HG03103 (cell line): Measurements from ENCODE around the gene RBCK1.
"Not testable (repeated sequence)": the region's sequence is repeated elsewhere in the genome, so short reads cannot be mapped to it uniquely, and the experiment has no call there.

Experiments used
- ATAC-seq: cut with Tn5 transposase; IDR thresholded peaks from one replicate; pipeline ENCODE4 v1.9.1; 2021; ENCODE audit warnings: low read depth; ENCODE audit not compliant: unreplicated experiment

The RBCK1 gene

DNA sequence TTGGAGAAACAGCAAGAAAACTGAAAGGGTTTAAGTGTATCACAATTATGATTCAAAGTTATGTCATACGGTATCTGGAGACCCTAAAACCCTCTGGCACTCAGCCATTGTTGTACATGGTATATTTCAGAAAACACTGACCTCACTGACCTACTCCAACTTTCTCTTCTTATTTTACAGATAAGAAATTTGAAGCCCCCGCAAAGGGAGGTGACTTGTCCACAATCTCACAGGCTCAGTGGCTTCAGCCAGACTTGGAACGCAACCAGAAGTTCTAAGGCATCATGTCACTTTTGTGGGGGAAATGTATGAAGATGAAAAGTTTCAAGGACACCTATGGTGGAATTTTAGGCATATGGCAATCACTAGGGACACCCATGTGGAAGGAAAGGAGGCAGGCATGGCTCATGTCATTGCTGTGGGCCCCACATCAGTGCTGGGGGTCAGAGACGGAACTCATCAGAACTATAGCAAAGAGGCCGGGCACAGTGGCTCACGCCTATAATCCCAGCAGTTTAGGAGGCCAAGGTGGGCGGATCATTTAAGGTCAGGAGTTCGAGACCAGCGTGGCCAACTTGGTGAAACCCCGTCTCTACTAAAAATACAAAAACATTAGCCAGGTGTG lies 32.7 kb upstream of the RBCK1 start:
- no peak for ATAC-seq

DNA sequence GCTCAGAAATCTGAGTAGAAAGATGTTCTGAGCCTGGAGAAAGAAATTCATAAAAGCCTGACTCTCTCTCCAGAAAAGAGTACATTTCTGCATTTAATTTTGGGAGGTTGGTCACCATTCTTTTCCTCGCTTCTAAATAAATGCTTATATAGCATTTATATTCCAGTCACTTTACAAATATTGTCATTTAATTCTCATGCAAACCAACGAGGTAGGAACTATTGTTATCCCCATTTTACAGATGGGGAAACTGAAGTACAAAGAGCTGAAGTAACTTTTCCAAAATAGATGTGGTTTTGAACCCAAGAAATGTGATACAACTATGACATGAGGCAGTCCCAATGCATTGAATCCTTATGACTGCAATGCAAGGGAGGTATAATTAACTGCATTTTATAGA lies 32.0 kb upstream of the RBCK1 start:
- ATAC-seq: no peak

DNA sequence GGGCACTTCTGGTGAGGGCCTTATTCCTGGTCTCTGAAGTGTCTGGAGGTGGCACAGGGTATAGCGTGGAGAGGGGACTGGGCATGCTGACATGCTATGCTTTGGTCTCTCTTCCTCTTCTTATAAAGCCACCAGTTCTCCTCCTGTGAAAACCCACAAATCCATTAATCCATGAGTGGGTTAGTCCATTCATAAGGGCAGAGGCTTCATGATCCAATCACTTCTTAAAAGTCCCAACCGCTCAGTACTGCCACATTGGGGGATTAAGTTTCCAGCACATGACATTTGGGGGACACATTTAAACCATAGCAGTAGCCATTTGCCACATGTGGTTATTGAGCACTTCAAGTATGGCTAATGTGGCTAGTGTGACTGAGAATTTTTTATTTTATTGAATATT lies 31.3 kb upstream of the RBCK1 start:
- ATAC-seq: no peak

DNA sequence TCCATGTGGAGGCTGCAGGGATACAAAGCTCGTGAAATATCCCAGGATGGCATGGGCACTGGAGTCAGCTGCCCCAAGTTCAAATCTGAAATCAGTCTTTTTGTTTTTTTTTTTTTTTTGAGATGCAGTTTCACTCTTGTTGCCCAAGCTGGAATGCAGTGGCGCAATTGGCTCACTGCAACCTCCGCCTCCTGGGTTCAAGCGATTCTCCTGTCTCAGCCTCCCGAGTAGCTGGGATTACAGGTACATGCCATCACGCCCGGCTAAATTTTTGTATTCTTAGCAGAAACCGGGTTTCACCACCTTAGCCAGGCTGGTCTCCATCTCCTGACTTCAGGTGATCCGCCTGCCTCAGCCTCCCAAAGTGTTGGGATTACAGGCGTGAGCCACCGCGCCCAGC lies 30.5 kb upstream of the RBCK1 start:
- ATAC-seq: not testable (repeated sequence)

DNA sequence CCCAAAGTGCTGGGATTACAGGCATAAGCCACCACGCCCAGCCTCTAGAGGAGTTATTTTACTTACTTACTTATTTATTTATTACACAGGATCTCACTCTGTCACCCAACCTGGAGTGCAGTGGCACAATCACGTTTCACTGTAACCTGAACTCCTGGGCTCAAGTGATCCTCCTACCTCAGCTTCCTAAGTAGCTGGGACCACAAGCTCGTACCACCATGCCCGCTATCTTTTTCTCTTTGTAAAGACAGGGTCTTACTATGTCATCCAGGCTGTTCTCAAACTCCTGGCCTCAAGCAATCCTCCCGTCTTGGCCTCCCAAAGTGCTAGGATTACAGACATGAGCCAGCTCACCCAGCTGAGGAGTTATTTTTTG lies 29.1 kb upstream of the RBCK1 start:
- no peak for ATAC-seq

DNA sequence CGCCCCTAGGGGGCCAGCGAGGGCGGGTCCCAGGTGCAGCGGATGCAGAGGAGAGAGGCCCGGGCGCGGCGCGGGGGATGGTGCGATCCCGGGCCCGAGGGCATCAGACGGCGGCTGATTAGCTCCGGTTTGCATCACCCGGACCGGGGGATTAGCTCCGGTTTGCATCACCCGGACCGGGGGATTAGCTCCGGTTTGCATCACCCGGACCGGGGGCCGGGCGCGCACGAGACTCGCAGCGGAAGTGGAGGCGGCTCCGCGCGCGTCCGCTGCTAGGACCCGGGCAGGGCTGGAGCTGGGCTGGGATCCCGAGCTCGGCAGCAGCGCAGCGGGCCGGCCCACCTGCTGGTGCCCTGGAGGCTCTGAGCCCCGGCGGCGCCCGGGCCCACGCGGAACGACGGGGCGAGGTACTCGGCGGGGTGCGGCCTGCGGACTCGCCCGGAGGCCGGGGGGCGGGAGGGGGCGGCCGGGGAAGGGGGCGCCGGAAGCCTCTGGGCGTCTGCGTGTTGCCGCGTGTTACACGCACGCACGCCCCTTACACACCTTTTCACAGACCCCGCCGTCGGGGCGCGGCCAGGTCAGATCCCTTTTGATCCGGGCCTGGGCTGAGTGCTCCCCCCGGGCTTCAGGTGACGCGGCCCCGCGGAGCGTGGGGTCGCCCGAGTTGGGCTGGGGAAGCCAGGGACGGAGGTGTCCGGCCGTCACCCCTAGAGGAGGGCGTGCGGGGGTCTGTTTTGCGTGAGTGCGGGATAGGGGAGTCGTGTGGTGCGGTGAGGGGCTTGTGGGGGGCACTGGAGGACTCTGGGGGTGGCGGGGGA lies 27.1 kb upstream of the RBCK1 start:
- peak; percentile 40 for ATAC-seq

DNA sequence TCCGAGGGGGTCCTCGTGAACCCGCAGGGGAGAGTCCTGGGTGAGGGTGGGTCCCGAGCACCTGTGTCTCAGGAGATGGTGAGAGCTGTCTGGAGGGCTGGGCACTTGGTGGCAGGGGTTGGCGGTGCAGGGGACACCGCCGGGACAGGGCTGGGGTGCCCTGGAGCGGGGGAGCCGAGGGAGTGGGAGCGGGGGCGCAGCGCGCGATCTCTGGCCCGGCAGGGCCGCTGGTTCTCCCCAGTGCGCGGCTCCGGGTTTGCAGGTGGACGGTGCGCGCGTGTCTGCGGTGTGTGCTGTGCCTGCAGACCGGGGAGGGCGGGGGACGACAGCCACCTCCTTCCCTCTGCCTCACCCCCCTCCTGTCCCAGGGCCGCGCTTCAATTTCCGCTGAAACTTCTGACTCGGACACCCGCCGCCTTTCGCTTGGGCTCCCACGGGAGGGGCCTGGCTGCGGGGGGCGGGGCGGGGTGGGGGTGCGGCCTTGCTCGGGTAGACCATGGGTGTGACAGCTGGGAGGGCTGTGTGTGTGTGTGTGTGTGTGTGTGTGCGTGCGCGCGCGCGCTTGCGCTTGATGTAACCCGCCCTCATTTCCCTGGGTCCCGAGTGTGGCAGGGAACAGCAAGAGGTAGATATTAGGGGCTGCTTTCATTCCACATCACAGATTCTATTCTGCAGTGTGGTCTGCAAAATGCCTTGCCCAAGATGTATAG lies 26.4 kb upstream of the RBCK1 start:
- peak; percentile 38 for ATAC-seq

DNA sequence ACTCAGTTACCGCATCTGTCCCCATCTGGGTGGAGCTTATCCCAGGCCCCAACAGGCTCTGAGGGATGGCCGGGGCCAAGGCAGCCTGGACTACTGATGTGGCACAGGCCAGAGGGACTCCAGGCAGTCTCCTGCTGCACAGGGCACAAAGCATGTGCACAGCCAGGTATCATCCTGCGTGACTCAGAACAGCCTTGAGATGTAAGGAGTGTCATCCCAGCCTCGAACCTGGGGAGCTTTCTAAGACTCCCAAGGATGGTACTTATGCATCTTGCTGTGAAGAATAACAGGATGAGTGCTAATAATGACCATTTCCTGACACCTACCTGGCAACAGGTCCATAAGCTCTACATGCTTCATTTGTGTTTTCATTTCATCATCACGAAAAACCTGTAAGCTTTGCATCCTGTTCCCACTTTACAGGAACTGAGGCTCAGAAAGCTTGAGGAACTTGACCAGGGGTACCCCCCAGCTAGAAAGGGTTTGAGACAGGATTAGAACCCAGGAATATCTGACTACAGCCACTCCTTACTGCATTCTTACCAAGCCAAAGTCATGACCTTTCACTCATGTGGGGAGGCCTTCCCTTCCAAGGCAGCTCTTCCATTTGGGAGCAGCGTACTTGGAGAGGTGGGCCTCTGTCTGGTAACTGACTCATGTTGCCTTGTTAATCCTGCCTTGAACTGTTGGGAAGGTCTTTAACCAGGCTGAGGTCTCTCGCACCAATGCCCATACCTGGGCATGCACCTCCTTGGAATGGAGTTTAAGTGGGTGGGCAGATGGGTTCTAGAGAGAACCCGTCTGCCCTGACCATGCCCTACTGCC lies 25.6 kb upstream of the RBCK1 start:
- no peak for ATAC-seq

DNA sequence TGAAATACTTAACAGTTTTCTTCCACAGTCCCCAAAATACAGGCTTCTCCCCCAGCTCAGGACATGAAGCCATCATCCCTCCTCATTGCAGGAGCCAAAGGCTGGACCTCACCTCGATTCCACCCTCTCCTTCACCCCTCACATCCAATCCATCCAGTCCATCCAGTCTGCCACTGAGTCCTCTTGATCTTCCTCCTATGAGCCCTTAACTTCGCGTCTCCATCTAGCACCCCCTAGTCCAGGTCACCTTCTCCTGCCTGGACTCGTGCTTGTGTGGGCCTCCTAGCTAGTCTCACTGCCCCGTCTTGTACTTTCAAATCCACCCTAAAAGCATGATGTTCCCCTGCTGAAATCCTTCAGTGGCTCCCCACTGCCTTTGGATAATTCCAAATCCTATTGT lies 24.2 kb upstream of the RBCK1 start:
- ATAC-seq: no peak

DNA sequence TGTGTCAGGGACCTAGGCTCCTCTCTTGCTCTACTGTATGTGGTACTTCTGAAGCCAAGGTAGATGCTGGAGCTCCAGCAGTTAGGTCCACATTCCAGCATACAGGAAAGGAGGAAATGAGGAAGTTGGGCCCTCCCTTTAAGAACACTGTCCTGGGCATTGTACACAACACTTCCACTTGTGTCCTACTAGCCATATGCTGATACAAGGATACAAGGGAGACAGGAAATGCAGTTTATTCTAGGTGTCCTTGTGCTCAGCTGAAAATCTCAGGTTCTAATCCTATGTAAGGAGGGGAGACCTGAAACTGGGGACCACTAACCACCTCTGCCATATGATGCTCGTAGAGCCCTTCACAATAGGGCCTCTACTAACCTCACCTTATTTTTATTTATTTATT lies 23.4 kb upstream of the RBCK1 start:
- ATAC-seq: no peak

DNA sequence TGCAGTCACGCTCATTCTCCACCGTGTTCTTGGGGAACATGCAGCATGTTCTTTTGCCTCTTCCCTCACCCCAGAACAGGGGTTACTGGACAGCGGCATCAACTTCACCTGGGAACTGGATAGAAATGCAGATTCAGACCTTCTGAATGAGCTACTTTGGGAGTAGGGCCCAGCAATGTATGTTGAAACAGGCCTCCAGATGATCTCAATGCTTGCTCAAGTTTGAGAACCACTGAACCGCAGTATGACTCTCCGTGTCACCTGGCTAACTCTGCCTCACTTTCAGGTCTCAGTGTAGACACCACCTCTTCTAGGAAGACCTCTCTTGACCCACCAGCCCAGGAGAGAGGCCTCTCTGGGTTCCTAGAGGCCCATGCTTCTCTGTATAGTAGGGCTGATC lies 22.7 kb upstream of the RBCK1 start:
- no peak for ATAC-seq

DNA sequence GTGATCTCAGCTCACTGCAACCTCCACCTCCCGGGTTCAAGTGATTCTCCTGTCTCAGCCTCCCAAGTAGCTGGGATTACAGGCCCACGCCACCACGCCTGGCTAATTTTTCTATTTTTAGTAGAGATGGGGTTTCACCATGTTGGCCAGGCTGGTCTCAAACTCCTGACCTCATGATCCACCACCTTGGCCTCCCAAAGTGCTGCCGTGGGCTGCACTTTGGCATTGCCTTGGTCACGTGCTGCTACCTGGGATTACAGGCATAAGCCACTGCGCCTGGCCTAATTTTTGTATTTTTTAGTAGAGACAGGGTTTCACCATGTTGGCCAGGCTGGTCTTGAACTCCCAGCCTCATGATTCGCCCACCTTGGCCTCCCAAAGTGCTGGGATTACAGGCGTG lies 21.5 kb upstream of the RBCK1 start:
- ATAC-seq: not testable (repeated sequence)

DNA sequence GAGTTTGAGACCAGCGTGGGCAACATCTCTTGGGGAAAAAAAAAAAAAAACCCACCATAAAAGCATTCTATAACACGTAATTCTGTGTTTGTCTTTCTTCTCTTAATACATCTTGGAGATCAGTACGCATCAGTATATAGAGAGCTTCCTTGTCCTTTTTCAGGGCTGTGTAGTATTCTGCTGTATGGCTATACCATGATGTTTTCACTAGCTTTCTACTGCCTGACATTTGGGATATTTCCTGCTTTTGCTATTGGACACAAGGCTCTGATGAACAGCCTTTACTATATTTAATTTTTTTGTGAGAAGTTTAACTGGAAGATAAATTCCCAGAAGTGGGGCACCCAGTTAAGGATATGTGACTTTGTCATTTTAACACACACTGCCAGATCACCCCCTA lies 20.6 kb upstream of the RBCK1 start:
- ATAC-seq: no peak

DNA sequence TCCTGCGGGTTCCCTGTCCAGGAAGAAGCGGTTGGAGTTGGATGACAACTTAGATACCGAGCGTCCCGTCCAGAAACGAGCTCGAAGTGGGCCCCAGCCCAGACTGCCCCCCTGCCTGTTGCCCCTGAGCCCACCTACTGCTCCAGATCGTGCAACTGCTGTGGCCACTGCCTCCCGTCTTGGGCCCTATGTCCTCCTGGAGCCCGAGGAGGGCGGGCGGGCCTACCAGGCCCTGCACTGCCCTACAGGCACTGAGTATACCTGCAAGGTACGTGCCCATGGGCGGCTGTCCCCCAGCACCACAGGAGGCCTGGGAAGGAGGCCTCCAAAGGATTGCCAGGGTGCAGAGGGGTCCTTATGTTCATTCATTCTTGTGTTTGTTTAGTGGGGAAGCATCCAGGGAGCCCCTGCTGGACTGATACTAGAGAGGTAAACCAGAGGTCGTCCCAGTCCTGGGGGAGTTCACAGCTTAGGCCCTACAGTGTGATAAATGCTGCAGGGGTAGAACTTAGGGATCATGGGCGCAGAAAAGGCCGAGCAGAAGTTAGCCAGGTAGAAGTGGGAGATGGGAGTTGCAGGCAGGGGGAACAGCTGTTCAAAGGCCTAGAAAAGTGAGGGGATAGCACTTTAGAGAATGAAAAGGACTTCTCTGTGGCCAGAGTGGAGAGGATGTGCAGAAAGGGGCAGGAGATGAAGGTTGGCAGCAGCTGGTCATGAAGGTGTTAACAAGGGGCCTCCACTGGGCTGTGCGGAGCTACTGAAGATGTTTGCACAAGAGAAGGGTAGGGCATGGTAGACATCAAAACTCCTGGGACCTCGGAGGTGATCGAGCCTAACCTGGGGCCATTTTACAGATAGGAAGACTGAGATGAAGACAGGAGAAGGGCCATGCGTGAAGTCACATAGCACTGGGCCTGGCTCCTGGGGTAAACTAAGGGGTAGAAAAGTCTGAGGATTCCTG lies 19.8 kb upstream of the RBCK1 start:
- ATAC-seq: no peak

DNA sequence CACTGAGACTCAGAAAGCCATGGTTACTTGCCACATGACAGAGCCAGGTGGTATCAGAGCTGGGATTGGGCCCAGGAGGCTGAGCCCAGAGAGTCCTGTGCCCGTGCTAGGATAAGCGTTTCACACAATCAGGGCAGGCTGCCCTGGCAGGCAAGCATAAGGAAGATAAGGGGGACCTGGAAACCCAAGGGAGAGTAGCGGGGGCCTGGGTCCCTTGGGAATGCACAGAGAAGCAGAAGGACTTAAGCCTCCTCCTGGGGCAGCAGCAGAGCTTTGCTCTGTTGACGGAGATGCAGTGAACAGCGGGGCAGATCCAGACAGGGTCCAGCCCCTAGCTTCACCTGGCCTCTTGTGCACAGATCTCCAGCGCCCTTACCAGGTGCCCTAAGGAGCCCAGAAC lies 18.9 kb upstream of the RBCK1 start:
- ATAC-seq: no peak

DNA sequence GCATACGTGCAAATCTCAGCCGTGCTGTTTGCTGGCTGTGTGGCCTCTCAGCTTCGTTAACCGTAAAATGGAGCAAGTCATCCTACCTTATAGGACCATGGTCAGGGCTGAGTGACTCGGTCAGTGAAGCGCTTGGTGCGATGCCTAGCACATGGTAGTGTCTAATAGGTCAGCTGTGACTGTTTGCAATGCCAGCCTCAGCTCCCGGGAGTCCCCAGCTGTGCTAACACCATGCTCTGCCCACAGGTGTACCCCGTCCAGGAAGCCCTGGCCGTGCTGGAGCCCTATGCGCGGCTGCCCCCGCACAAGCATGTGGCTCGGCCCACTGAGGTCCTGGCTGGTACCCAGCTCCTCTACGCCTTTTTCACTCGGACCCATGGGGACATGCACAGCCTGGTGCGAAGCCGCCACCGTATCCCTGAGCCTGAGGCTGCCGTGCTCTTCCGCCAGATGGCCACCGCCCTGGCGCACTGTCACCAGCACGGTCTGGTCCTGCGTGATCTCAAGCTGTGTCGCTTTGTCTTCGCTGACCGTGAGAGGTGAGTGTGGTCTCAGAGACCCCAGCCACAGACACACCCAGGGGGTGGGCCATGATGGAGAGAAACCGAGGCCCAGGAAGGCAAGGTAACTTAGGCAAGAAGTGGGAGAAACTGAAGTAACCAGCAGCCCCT lies 16.9 kb upstream of the RBCK1 start:
- no peak for ATAC-seq

DNA sequence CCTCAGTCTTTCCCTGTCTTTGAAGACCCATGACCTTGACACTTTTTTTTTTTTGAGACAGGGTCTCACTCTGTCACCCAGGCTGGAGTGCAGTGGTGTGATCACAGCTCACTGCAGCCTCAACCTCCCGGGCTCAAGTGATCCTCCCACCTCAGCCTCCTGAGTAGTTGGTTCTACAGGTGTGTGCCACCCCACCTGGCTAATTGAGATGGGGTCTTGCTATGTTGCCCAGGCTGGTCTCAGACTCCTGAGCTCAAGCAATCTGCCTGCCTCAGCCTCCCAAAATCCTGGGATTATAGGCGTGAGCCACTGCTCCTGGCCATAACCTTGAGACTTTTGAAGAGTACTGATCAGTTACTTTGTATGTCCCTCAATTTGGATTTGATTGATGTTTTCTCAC lies 14.8 kb upstream of the RBCK1 start:
- ATAC-seq: not testable (repeated sequence)

DNA sequence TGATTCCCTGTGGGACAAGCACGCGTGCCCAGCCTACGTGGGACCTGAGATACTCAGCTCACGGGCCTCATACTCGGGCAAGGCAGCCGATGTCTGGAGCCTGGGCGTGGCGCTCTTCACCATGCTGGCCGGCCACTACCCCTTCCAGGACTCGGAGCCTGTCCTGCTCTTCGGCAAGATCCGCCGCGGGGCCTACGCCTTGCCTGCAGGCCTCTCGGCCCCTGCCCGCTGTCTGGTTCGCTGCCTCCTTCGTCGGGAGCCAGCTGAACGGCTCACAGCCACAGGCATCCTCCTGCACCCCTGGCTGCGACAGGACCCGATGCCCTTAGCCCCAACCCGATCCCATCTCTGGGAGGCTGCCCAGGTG lies 11.9 kb upstream of the RBCK1 start:
- ATAC-seq: no peak
